ENCODE data around the gene CD46.
"Not testable (repeated sequence)": the region's sequence is repeated elsewhere in the genome, so short reads cannot be mapped to it uniquely, and the experiment has no call there.

The CD46 gene

DNA sequence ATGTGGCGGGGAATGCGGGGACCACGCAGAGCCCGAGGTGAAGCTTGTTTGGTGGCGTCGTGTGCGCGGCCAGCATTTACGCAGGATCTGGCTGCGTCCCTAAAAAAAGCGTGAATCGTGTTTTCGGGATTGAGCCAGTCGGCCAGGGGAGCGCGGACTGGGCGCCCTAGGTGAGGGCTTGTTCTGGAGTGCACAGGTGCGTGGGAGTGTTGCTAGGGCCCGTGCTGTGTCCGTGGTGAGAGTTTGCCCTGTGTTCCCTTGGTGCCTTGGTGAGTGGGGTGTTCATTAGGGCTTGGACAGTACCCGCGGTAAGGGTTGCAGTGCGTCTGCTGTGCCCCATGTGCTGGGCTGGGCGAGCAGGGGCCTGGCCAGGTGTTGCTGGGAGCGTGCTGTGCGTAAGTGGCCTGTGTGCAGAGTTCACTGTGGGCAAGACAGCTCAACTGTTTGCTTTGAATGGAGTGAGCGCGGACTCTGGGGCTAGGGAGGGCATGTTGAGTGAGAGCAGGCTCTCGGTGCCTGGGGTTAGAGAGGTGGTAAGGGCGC lies 673 bp downstream of the CD46 start:
- no peak for DNase-seq

DNA sequence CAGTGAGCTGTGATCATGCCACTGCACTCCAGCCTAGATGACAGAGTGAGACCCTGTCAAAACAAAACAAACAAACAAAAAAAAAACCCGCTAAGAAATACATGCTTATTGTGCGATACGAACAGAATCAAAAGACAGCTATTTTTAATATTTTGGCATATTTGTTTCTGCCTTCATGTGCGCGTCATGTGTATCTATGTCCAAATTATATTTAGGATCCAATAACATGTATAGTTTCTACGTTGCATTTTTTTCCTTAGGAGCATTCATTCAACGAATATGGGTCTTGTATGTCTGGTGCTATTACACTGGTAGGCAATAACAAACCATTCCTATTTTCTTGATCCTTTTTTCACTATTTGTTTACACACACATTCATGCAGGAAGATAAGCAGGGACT lies 1.8 kb downstream of the CD46 start:
- DNase-seq, result no peak

DNA sequence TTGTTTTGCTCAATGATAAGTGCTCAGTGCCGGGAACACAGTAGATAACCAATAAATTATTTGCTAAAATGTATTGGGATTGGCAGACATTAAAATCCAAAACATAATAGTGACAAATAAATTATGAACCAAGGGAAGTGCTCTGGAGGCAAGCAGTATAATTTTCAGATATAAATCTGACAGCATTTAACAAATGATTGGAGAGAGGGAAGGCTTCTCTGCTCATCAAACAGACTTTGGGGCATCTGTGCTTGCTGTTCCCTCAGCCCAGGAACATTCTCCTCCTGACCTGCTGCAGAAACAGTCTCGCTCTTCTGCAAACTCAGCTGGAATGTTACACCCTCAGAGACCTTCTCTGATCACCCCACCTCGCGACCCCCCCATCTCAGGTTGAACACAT lies 2.2 kb downstream of the CD46 start:
- DNase-seq, result no peak

DNA sequence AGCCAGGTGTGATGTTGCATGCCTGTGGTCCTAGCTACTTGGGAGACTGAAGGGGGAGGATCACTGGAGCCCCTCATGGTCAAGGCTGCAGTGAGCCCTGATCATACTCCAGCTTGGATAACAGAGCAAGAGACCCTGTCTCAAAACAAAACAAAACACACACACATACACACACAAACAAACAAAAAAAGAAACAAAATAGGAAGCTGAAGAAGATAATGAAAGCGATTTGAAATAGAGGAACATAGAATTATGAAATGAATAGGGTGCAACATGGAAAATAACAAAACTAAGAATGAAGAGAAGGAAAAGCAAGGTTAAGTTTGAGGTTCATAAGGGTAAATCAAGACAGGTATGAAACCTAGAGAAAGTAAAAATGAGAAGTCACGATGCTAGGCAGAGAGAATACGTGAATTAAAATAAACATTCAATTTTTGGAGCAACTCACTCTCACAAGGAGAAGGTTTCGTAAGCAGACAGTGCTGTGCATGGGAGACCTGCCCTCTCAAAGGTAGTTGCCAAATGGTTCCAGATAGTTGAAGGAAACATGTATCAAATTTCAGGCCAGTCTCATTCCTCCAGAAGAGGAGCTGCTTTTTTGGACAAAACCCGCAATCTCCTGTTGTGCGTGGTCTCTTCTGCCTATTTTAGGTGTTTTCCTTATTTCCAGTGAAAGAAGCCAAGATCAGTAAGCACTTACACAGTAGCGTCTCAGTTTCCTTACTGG lies 3.3 kb downstream of the CD46 start:
- no peak for DNase-seq

DNA sequence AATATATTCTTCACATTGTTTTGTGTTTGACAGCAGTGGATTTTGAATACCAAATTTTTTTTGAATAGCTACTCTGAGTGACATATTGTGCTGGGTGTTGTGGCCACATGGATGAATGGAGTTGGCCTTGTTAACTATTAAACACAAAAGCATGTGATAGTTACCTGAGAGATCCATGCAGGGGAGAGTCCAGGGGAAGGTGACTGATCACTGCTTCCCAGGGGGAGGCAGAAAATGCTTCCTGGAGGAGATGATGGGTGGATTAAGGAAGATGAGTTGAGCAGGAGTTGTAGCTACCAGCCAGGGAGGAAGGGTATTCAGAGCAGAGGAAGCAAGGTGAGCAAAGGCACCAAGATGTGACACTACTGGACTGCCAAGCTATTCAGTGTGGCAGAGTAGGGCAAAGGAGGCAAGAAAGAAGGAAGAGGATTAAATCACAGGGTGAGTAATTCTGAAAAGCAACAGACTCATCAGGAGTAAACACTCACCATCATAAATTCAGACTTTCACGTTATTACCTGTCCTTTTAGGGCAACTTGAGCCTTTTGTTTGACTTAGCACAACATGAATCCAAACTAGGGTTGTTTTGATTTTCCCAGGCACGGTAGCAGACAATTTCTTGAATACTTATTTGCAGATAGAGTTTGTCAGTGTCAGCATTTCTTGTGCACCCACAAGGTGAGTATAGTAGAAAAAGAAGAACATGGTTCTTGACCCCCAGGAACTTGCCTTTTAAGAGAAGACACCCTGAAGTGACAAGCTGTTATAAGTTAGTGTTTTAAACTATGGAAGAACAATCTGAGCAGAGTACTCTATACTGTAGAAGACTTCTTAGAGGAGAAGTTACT lies 4.2 kb downstream of the CD46 start:
- DNase-seq, result no peak

DNA sequence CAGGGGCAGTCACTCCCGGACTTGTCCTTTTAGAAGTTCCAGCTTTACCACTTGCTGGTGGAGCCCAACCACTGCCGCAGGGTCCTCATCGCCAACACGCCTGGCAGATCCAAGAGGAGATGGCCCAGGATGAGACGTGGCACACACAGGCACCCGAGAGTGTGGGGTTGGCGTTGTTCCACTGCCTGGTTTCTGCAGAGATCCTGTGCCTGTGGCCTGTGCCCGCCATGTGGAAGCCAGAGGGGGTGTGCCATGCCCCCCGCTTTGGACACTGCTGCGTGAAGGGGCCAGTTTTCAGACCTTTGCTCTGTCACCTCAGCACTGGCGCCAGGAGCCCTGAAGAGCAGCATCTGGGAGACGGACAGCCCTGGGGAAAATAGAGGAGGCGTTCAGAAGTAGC lies 10.8 kb downstream of the CD46 start:
- DNase-seq, result no peak

DNA sequence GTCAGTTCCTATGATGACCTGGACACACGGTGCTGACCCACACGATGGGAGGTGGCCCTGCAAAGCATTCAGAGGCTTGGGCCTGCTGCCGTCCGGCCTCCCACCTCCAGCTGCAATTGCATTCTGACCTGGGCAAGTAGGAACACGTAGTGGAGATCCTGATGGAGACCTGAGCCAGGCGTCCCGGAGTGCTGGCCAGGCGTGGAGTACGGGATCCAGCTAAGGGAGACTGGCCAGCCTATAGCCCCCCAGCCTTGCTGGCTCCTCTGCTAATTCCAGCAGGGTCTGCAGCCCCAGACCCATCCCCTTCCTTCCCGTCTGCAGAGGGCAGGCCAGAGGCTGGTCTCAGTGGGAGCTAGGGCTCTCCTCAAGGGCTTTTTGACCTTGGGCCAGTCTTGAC lies 11.2 kb downstream of the CD46 start:
- no peak for DNase-seq

DNA sequence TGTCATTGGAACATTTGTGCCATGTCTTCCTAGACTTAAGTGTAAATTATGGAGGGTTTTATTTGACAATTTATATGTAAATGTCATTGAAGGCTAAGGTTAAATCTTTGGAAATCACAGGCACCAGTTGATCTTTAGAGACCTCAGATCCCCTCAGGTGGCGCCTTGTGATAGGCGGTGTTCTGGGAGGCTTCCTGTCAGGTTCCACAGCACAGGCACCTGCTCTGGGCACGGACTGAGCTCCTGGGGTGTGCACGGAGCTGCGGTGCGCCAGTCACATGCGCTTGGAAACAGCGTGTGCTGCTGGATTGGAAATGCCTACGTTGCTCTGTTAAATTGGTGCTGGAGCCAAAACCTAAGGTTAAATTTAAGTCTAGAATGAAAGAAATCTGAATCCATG lies 12.1 kb downstream of the CD46 start:
- no peak for DNase-seq

DNA sequence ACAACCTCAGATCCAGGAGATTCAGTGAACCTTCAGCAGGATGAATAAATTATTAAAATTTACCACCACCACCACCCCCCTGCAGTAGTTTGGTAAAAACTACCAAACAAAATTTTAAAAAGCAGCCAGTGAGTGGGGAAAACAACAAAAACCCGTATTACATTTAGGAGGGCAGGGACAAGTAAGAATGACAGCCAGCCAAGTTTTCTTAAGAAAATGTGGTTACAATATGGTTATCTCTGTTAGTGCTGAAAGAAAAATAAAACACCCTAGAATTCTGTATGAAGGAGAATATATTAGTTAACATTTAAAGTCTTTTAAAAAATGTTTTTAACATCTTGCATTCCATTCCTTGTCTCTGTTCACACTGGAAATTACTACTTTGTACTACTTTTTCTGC lies 14.7 kb downstream of the CD46 start:
- no peak for DNase-seq

DNA sequence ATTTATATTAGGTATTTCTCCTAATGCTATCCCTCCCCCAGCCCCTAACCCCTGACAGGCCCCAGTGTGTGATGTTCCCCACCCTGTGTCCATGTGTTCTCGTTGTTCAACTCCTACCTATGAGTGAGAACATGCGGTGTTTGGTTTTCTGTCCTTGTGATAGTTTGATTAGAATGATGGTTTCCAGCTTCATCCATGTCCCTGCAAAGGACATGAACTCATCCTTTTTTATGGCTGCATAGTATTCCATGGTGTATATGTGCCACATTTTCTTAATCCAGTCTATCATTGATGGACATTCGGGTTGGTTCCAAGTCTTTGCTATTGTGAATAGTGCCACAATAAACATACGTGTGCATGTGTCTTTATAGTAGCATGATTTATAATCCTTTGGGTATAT lies 18.7 kb downstream of the CD46 start:
- not testable (repeated sequence) for DNase-seq

DNA sequence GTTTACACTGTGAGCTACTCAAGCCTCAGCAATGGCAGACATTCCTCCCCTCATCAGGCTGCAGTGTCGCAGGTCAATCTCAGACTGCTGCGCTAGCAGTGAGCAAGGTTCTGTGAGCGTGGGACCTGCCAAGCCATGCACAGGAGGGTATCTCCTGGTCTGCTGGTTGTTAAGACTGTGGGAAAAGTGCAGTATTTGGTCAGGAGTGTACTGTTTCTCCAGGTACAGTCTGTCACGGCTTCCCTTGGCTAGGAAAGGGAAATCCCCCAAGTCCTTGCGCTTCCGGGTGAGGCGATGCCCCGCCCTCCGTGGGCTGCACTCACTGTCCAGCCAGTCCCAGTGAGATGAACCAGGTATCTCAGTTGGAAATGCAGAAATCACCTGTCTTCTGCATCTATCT lies 24.2 kb downstream of the CD46 start:
- DNase-seq, result not testable (repeated sequence)

DNA sequence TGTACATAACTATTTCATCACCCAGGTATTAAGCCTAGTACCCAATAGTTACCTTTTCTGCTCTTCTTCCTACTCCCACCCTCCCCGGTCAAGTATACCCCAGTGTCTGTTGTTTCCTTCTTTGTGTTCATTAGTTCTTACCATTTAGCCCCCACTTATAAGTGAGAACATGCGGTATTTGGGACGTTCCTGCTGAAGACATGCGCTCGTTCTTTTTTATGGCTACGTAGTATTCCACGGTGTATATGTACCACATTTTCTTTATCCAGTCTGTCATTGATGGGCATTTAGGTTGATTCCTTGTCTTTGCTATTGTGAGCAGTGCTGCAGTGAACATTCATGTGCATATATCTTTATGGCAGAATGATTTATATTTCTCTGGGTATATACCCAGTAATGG lies 25.6 kb downstream of the CD46 start:
- DNase-seq, result not testable (repeated sequence)

DNA sequence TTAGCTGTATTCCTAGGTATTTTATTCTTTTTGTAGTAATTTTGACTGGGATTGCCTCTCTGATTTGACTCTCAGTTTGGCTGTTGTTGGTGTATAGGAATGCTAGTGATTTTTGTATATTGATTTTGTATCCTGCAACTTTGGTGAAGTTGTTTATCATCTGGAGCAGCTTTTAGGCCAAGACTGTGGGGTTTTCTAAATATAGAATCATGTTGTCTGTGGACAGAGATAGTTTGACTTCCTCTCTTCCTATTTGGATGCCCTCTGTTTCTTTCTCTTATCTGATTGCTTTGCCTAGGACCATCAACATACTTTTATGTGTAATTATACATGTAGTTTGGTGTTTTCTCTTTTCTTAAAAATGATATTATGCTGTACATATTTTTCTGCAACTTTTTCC lies 27.2 kb downstream of the CD46 start:
- DNase-seq, result no peak

DNA sequence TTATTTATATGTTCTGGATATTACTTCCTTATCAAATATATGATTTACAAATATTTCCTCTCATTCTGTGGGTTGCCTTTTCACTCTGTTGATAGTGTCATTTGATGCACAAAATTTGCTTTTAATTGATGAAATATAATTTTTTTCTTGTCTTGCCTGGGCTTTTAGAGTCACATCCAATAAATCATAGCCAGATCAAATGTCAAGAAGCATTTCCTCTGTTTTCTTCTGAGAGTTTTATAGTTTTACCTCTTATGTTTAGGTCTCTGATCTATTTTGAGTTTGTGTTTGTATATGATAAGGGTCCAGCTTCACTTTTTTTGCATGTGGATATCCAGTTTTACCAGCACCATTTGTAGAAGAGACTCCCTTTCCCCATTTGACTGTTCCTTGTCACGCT lies 29.5 kb downstream of the CD46 start:
- no peak for DNase-seq

DNA sequence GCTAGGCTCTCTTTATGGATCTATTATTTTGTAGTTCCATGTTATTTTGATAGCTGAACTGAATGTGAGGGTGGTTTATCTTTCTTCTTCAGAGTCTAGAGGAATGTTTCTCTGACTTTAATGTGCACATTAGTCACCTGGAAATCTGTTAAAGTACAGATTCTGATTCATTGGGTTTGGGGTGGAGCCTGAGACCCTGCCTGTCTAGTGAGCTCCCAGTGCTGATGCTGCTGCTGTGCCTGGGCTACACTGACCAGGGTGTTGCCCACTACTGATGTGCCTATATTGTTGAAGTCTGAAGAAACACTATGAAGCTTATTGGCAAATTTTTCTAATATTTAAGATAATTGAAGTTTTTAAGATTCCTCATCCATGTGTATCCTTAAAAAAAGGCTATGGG lies 35.9 kb downstream of the CD46 start:
- DNase-seq, result no peak

DNA sequence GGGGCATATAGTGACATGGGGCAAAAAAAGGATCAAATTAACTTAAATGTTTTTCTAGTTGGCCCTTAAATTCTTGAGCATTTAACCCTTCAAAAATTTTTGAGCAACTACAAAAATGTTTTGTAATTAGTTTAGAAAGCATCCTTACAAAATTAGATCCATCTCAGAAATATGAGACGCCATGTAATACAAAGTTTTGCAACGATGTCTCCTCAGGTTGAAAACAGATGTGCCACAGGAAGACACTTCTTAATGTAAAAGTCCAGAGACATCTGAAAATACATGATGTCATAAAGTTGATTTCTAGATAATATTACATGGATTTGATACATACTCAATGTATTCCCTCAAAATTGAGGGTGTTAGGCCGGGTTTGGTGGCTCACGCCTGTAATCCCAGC lies 37.5 kb downstream of the CD46 start:
- DNase-seq, result no peak

DNA sequence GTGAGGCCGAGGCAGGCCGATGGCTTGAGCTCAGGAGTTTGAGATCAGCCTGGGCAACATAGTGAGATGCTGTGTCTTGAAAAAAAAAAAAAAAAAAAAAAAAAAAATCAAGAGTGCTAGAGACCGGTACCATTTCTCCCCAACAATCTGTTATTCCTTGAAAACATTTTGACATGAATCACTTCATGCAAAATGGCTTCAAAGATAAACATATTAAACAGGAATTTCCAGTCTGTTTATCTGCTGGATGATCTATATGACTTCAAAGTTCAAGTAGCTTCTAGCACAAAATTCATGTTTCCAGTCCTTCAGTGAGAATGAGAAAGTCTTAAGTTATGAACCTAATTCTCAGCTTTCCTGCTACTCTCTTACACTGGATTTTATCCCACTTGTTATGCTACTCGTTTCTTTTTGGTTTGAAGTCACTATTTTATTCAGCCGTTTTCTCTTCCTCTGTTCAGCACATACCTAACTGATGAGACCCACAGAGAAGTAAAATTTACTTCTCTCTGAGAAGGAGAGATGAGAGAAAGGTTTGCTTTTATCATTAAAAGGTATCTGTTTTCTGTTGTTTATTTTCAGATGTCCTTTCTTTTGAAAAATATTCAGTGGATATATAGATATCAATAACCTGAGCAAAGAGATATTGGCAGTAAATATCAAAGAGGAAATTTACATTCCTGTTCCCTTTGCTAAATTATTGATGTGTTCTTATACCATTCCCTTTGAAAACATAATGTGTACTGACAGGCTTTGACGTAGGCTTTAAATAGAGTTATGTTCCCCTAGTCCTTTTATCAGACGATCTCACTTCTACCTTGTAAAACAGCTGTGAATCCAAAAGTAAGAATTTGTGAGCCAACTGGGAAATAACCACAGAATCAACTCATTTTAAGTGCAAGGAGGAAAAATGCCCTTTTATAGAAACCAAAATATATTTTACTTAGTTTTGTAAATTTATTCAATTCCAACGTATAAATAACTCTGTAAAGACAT lies 38.2 kb downstream of the CD46 start:
- DNase-seq, result no peak

DNA sequence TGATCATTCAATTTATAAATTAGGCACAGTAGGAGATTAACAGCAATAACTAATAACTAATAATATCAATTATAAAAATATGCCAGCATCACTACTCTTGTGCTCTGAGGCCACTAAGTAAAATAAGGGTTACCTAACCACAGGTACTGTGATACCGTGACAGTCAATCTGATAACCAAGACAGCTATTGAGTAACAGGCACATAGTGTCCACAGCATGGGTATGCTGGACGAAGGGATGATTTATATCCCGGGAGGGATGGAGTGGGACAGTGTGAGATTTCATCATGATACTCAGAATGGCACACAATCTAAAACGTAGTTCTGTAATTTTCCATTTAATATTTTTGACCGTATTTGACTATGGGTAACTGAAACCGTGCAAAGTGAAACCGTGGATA lies 39.4 kb downstream of the CD46 start:
- DNase-seq, result no peak

DNA sequence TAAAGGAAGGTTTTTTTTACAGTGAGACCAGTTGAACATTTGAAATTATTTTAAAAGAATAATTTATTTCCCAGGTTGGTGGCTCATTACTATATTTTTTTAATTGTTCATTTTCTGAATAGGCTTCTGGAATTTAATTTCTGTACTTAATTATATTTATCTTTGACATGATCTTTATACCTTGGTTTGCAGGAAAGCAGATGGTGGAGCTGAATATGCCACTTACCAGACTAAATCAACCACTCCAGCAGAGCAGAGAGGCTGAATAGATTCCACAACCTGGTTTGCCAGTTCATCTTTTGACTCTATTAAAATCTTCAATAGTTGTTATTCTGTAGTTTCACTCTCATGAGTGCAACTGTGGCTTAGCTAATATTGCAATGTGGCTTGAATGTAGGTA lies 41.5 kb downstream of the CD46 start:
- no peak for DNase-seq

DNA sequence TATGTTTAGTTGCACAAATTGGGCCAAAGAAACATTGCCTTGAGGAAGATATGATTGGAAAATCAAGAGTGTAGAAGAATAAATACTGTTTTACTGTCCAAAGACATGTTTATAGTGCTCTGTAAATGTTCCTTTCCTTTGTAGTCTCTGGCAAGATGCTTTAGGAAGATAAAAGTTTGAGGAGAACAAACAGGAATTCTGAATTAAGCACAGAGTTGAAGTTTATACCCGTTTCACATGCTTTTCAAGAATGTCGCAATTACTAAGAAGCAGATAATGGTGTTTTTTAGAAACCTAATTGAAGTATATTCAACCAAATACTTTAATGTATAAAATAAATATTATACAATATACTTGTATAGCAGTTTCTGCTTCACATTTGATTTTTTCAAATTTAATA lies 43.0 kb downstream of the CD46 start:
- DNase-seq, result no peak

DNA sequence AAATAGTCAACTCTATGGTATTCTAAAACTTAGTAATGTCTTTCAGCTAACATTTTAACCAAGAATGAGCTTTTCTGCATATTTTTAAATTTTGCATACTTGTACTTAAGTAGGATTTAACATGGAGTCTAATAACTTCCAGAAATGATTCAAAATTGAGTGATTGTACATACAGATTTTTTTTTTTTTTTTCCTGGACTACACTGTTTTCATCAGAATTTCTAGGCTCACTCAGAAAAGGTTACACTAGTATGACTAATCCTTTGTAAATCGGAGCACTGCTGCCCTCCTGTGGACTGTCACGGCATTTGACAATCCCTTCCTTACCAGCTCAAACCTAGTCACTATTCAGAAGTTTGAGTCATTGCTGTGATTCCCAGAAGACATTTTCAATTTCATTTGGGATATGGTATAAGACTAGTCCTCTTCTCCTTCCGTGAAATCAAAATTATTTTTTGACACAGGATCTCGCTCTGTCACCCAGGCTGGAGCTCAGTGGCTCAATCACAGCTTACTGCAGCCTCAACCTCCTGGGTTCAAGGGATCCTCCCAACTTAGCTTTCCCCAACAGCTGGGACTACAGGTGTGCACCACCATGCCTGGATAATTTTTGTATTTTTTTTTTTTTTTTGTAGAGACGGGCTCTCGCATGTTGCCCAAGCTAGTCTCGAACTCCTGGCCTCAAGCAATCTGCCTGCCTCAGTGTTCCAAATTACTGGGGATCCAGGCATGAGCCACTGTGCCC lies 45.5 kb downstream of the CD46 start:
- peak; percentile 64 for DNase-seq

DNA sequence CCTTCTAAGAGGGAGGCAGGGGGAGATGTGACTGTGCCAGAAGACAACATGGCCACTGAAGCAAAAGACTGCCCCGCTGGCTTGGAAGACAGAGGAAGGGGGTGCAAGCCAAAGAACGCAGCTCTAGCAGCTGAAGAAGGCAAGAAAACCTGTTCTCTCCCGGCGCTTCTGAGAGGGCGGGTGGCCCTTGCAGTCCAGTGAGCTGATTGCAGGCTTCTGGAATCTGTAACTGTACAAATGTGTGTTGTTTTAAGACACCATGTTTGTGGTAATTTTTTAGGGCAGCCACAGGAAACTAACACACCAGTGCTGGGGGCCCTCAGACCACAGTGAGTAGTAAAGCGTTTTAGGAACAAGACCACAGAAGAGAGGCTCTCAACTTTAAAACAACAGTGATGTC lies 47.0 kb downstream of the CD46 start:
- DNase-seq, result no peak

Measured in left hindlimb (tissue), 1 donor.